Suprapubic skin (tissue), 4 donors: ENCODE results near the gene STXBP5.

Experiments
- POLR2A ChIP-seq, 2 donors: fragments of 450-650 bp; IDR thresholded peaks; one replicate each; pipeline ENCODE4 v1.6.1; 2017; ENCODE audit warnings: antibody characterized with exemption in 2 of 2, mild to moderate bottlenecking in 2 of 2, moderate library complexity in 2 of 2
- POLR2AphosphoS5 ChIP-seq, 3 donors: sonication (generic); formaldehyde crosslinking; IDR thresholded peaks; one replicate each; pipeline ENCODE4 v1.6.1; 2017; ENCODE audit warnings: antibody characterized with exemption in 3 of 3

GRCh38 chr6:147390909-147391536 lies 186.8 kb downstream of the STXBP5 start:
- no peak for TF ChIP-seq POLR2A (IDR thresholded peaks at IDR 0.05)
- TF ChIP-seq POLR2AphosphoS5 (IDR thresholded peaks at IDR 0.05) = no peak
